ENCODE measurements around the gene ZNF24. TPM values are rescaled to one million over a fixed set of nuclear protein-coding genes. Genes with fewer than 3 reads are reported as not detected.

Gene ZNF24
- total and polyA plus RNA-seq, 2 experiments from 2014 or later = 52.4 to 75.2 TPM

GRCh38 chr18:35291166-35291565 lies 53.1 kb downstream of the ZNF24 start (continued):
- TF ChIP-seq REST (IDR thresholded peaks at IDR 0.05; ENCODE audit: unreplicated experiment) (no peak), ETS1 (IDR thresholded peaks at IDR 0.05) (no peak), NANOG (IDR thresholded peaks at IDR 0.05; ENCODE audit: borderline replicate concordance) (no peak), CREB1 (CRISPR knock-in tag; IDR thresholded peaks at IDR 0.05; ENCODE audit: low read depth) (no peak)

- H3K36me3 ChIP-seq (ENCODE audit: insufficient read depth) = peaks cover under 1% of the 10 kb centered on the region; the same call in 1 of the 2 replicates
- TF ChIP-seq NANOG (IDR thresholded peaks at IDR 0.05; ENCODE audit: borderline replicate concordance) (no peak), ETS1 (IDR thresholded peaks at IDR 0.05) (peak; percentile 66; the same call in 1 of the 2 replicates), POLR2AphosphoS5 (IDR thresholded peaks at IDR 0.05; ENCODE audit: low read depth) (peak; percentile 94), CREB1 (CRISPR knock-in tag; IDR thresholded peaks at IDR 0.05; ENCODE audit: low read depth) (peak; percentile 89)
- H3K27ac ChIP-seq (ENCODE audit: low read depth) = peak within 1 kb of the TSS; percentile 98
- peaks cover 14% of the 10 kb centered on the region for H3K4me1 Mint-ChIP-seq
- DNase-seq (ENCODE audit: low spot score) (peak; percentile 98), ATAC-seq (peak; percentile 99)
- no peaks in the 10 kb centered on the region; the same call in 1 of the 2 replicates for H4K20me1 ChIP-seq (replicated peaks; ENCODE audit: insufficient read depth)
- H2AFZ ChIP-seq = peak within 1 kb of the TSS; percentile 90
- peak within 1 kb of the TSS; percentile 97 for H3K27ac Mint-ChIP-seq
- H3K4me3 ChIP-seq = peak within 1 kb of the TSS; percentile 81
- peaks cover 76% of the 10 kb centered on the region for H3K79me2 ChIP-seq (replicated peaks; ENCODE audit: insufficient read depth)
- H3K4me3 Mint-ChIP-seq = peak within 1 kb of the TSS; percentile 97
- H3K36me3 Mint-ChIP-seq (ENCODE audit: low read depth) = peaks cover 39% of the 10 kb centered on the region; the same call in 2 of the 3 replicates
- peaks cover 8% of the 10 kb centered on the region; the same call in 1 of the 2 replicates for H3F3A ChIP-seq (replicated peaks; ENCODE audit: low read depth)
- peaks cover 13% of the 10 kb centered on the region for H3K4me1 ChIP-seq (ENCODE audit: insufficient read depth)
- peaks cover 9% of the 10 kb centered on the region for H3K27me3 Mint-ChIP-seq (ENCODE audit: insufficient read depth, low read depth, poor library complexity)
- peak within 1 kb of the TSS; percentile 87 for H3K4me2 ChIP-seq
- H3K9me3 Mint-ChIP-seq = peaks cover 20% of the 10 kb centered on the region
- H3K9me2 ChIP-seq (ENCODE audit: insufficient read depth) = 0 out of 2 replicates have a peak, but pooled peaks cover 5% of the 10 kb centered on the region
- no peaks in the 10 kb centered on the region for H3K27me3 ChIP-seq (ENCODE audit: insufficient read depth)
Observed at GRCh38 chr18:35290094-35290735, 54.0 kb downstream of the ZNF24 start, which contains the start of gene ZSCAN30. TSS of gene ZSCAN30 (minus strand) at chr18:35290229. CDS start at chr18:35264352, 25,877 bp downstream.
